ENCODE data around the gene AKAP13.

DNA sequence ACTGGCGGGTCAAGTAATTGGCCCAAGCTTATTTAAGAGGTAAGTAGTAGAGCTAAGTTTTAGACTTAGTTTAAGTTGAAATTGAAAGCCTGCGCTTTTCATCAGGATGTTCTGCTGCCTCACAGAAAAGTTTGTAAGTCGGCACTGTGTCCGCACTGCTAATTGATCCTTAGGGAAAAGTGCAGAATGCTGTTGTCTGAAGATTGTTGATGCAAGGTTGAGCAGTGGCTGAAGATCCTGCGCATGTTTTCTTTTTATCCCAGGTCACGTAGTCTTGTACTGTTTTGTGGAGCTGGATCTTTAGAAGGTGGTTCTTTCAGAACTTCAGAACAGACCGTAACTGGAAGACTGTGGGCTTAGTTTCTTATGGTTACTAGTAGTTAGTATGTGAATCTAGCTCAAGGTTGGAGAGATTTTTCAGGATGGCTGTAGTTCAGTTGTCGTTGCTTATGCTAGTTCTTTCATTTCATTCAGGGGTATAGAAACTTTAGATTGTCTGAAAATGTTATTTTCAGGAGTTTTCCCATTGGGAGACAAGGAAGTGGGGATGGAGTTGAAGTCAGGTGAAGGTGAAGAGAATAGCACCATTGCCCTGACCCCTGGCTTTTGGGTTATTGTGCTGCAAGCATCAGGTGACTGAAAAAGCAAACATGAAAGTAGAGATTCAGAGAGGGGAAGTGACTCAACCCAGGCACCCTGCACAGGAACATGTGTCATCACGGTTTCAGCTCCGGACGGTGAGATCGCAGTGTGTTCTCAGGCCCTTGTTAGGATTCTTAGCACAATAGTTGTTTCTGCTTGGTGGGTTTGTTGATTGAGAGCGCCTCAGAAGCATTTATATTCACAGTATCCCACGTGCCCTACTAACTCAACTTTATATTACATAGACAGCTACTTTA lies 32.8 kb downstream of the AKAP13 start:
- TF ChIP-seq, protein P1, sequence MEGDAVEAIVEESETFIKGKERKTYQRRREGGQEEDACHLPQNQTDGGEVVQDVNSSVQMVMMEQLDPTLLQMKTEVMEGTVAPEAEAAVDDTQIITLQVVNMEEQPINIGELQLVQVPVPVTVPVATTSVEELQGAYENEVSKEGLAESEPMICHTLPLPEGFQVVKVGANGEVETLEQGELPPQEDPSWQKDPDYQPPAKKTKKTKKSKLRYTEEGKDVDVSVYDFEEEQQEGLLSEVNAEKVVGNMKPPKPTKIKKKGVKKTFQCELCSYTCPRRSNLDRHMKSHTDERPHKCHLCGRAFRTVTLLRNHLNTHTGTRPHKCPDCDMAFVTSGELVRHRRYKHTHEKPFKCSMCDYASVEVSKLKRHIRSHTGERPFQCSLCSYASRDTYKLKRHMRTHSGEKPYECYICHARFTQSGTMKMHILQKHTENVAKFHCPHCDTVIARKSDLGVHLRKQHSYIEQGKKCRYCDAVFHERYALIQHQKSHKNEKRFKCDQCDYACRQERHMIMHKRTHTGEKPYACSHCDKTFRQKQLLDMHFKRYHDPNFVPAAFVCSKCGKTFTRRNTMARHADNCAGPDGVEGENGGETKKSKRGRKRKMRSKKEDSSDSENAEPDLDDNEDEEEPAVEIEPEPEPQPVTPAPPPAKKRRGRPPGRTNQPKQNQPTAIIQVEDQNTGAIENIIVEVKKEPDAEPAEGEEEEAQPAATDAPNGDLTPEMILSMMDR (IDR thresholded peaks at IDR 0.05; ENCODE audit: poor library complexity, severe bottlenecking), result no peak
- TF ChIP-seq RAD21 (conservative IDR thresholded peaks at IDR 0.05), result no peak

Data from neural cell (in vitro differentiated cells).